Measurements from ENCODE around the gene EML1. TPM values are rescaled to one million over a fixed set of nuclear protein-coding genes. Genes with fewer than 3 reads are reported as not detected.

The EML1 gene
- total RNA-seq, 1 donor from 2014 or later: 33.3 TPM

DNA sequence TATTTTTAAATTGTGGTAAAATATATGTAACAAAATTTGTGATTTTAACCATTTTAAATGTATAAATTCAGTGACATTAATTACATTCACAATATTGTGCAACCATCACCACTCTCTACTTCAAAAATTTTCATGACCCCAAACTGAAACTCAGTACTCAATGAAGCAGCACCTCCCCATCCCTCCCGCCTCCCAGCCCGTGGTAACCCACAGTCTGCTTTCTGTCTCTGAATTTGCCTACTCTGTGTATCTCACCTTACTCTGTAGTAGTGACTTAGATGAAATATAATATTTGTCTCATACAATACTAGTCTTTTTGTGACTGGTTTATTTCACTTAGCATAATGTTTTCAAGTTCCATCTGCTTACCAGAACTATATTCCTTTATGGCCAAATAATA lies 36.2 kb downstream of the EML1 start:
- intact Hi-C loops (cut with micrococcal nuclease): no loop called here
- no peaks in the 10 kb centered on the region for H3K27me3 ChIP-seq (ENCODE audit: low read depth)

DNA sequence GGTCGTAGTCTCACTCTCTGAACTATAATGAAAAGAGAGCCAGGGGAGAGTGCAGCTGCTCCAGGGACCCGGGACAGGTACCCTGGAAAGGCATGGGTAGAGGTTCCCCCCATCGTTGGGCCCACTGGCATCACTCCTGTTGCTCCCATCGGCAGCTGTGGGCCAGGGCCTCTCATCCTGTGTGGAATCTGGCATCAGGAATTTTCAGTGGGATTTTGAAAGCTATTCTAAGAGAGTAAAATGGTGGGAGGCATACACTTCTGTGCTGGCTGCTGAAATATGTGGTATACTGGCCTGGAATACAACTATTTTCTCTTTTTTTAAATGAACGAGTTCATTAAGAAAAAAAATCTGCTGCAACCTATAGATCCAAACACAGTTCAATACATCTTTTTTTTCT lies 38.1 kb downstream of the EML1 start:
- Histone ChIP-seq H3K9me3 (replicated peaks) (no peaks in the 10 kb centered on the region), H3K27me3 (ENCODE audit: low read depth) (no peaks in the 10 kb centered on the region), H3K4me3 (no peak overlapping the region), H3K4me1 (no peaks in the 10 kb centered on the region), H3K36me3 (no peaks in the 10 kb centered on the region), H3K27ac (replicated peaks) (no peak overlapping the region)
- TF ChIP-seq, protein P1, sequence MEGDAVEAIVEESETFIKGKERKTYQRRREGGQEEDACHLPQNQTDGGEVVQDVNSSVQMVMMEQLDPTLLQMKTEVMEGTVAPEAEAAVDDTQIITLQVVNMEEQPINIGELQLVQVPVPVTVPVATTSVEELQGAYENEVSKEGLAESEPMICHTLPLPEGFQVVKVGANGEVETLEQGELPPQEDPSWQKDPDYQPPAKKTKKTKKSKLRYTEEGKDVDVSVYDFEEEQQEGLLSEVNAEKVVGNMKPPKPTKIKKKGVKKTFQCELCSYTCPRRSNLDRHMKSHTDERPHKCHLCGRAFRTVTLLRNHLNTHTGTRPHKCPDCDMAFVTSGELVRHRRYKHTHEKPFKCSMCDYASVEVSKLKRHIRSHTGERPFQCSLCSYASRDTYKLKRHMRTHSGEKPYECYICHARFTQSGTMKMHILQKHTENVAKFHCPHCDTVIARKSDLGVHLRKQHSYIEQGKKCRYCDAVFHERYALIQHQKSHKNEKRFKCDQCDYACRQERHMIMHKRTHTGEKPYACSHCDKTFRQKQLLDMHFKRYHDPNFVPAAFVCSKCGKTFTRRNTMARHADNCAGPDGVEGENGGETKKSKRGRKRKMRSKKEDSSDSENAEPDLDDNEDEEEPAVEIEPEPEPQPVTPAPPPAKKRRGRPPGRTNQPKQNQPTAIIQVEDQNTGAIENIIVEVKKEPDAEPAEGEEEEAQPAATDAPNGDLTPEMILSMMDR (IDR thresholded peaks at IDR 0.05; ENCODE audit: borderline replicate concordance): no peak
- DNase-seq: no peak
- intact Hi-C loops (cut with micrococcal nuclease): no loop called here

More for the DNA sequence above, 36.2 kb downstream of the EML1 start:
- H3K4me1 ChIP-seq: no peaks in the 10 kb centered on the region
- no peaks in the 10 kb centered on the region for H3K9me3 ChIP-seq (replicated peaks)
- TF ChIP-seq, protein P1 (IDR thresholded peaks at IDR 0.05; ENCODE audit: borderline replicate concordance): no peak
- H3K27ac ChIP-seq (replicated peaks): no peak overlapping the region
- DNase-seq: no peak
- no peak overlapping the region for H3K4me3 ChIP-seq
- H3K36me3 ChIP-seq: no peaks in the 10 kb centered on the region

DNA sequence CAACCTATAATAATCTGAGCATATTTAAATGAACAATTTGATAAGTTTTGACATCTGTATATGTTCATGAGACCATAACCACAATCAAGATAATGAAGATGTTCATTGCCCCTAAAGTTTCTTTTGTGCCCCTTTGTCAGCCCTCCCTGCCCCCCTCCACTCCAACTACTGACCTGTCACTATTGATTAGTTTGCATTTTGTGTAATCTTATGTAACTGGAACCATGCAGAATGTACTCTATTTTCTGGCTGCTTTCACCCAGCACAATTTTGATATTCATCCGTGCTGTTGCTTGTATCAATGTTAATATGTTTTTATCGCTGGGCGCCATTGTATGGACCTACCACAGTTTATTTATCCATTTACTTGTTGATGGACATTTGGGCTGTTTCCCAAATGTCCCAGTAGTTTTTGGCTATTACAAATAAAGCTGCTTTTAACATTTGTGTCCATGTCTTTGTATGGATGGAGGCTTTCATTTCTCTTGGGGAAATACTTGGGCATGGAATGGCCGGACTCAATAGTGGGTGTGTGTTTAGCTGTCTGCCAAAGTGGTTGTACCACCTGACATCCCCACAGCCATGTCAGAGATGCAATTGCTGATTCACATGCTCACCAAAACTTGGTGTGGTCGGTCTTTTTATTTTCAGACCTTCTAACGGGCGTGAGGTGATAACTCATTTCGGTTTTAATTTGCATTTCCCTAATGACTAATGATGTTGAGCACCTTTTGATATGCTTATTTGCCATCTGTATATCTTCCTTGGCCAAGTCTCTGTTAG lies 38.9 kb downstream of the EML1 start:
- Histone ChIP-seq H3K4me1 (peaks cover 7% of the 10 kb centered on the region), H3K4me3 (no peak overlapping the region), H3K36me3 (no peaks in the 10 kb centered on the region), H3K27ac (replicated peaks) (no peak overlapping the region), H3K27me3 (ENCODE audit: low read depth) (no peaks in the 10 kb centered on the region), H3K9me3 (replicated peaks) (no peaks in the 10 kb centered on the region)
- intact Hi-C loops (cut with micrococcal nuclease): no loop called here
- DNase-seq: no peak
- TF ChIP-seq, protein P1 (IDR thresholded peaks at IDR 0.05; ENCODE audit: borderline replicate concordance): no peak

DNA sequence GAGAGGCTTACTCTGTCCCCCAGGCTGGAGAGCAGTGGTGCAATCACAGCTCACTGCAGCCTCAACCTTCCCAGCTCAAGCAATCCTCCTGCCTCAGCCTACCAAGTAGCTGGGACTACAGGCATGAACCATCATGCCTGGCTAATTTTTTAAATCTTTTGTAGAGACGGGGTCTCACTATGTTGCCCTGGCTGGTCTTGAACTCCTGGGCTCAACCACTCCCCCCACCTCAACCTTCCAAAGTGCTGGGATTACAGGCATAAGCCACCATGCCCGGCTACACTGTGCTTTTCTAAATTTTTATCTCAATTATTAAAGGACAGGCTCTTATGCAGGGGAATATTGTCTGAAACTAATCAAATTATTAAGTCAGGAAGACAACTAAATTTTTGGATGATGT lies 44.6 kb downstream of the EML1 start:
- Histone ChIP-seq H3K36me3 (no peaks in the 10 kb centered on the region), H3K27ac (replicated peaks) (no peak overlapping the region), H3K4me1 (peaks cover 55% of the 10 kb centered on the region), H3K9me3 (replicated peaks) (no peaks in the 10 kb centered on the region), H3K4me3 (no peak overlapping the region), H3K27me3 (ENCODE audit: low read depth) (no peaks in the 10 kb centered on the region)
- intact Hi-C loops (cut with micrococcal nuclease): no loop called here
- DNase-seq: no peak
- TF ChIP-seq, protein P1 (IDR thresholded peaks at IDR 0.05; ENCODE audit: borderline replicate concordance): no peak

DNA sequence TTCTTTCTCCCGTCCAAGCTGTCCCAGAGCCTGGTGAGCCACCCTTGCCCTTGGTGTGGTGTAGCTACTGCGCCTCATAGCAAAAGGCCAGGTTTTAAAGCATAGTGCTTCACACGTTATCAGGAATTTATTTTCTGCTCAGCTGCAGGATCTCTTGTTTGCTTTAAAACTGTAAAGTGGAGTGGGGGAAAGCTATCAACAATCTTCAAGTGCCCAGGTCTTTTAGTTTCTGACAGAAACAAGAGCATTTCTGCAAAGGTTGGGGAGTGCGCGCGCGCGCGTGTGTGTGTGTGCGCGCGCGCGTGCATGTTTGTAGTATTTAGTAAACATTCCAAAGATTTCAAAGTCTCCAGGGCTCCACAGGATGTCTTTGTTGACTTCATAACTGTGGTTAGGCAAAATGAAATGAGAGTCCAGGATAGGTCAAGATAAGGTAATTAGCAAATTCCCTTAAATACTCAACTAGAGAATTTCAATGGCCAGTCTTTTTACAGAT lies 45.5 kb downstream of the EML1 start:
- no peaks in the 10 kb centered on the region for H3K27me3 ChIP-seq (ENCODE audit: low read depth)
- H3K9me3 ChIP-seq (replicated peaks): no peaks in the 10 kb centered on the region
- no peaks in the 10 kb centered on the region for H3K36me3 ChIP-seq
- H3K27ac ChIP-seq (replicated peaks): no peak overlapping the region
- intact Hi-C loops (cut with micrococcal nuclease): no loop called here
- DNase-seq: no peak
- peaks cover 55% of the 10 kb centered on the region for H3K4me1 ChIP-seq
- H3K4me3 ChIP-seq: no peak overlapping the region
- TF ChIP-seq, protein P1 (IDR thresholded peaks at IDR 0.05; ENCODE audit: borderline replicate concordance): no peak
